NCI-H748 (cell line): ENCODE data around the gene ECSIT.
"Not testable (repeated sequence)": the region's sequence is repeated elsewhere in the genome, so short reads cannot be mapped to it uniquely, and the experiment has no call there.

ENCODE experiments used
- DNase-seq: peaks from one replicate; lab custom pipeline; 2025; ENCODE audit not compliant: unreplicated experiment; lab: John Stamatoyannopoulos, UW

ECSIT gene, protein sequence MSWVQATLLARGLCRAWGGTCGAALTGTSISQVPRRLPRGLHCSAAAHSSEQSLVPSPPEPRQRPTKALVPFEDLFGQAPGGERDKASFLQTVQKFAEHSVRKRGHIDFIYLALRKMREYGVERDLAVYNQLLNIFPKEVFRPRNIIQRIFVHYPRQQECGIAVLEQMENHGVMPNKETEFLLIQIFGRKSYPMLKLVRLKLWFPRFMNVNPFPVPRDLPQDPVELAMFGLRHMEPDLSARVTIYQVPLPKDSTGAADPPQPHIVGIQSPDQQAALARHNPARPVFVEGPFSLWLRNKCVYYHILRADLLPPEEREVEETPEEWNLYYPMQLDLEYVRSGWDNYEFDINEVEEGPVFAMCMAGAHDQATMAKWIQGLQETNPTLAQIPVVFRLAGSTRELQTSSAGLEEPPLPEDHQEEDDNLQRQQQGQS

DNA sequence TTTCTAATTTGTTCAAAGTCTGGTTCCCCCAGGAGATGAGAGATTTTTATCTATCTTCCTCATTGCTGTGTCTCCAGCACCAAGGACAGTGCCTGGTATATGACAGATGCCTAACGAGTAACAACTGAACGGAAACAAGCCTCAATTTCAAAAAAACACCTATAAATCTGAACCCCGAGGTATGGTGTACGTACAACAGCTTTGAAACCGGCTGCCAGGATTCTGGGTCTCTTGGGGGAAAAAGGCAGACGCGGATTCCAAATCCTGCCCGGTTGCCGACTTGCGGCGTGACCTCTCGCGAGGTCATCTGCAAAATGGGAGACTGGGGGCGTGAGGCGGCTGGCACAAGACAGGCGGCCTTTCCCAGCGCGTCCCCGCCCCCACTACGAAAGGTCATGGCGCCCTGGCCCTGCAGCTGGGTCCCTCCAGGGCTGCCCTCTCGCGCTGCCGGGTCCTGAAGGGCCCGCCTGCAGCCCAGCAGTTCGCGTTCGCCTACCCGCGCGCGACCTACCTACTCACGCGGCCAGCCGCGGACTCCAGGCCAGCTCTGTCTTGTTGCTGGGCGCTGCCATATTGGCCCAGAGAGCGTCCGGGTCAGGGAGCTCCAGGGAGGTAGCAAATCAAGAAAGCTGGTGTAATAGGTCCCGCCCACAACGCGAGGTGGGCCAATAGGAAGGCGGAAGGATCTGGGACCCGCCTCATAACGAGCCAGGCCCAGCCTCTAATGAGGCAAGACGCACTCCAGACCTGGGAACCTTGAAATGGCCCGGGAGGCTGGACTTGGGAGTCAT lies at the start of gene ECSIT:
Gene ECSIT (minus strand): TSS at position 584 of the 791 bp plus-strand sequence. CDS start 9,964 bp downstream, outside the sequence.
- DNase-seq, result peak; percentile 94

DNA sequence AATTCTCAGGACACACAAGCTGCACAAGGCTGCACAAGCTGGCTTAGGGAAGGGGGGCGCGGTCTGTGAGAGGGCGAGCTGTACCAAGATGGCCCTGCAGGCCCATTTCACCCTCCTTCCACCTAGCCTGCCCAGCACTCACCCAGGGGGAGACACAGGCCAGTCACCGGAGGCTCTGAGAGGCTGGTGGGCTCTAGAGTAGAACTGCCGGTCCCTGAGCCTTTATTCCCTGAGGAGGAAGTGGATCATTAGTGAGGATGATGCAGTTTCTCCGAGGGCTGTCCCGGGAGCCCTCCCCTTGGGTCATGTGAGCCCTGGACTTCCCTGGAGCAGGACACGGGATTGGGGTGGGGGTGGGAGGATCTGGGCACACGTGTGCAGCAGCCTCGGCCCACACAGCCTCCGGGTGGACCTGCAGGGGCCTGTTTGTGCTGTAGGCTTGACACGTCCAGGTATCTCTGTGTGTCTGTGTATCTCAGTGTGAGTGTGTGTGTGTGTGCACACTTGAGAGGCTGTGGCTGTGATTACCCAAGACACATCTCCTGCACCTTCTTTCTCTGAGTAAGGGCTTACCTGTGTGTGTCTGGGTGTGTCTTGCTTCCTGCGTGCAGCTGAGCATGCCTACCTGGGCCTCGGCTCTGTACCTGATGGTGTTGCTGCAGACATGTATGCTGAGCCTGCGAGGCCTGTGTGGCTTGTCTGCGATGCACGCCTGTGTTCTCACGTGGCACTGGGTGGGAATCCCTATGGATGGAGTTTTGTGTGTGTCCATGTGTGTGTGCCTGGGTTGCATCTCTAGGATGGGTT lies 48.7 kb upstream of the ECSIT start, which contains the start of gene ACP5:
Gene ACP5 (minus strand): TSS at position 195 of the 807 bp plus-strand sequence. CDS start 328 bp downstream, outside the sequence.
- no peak for DNase-seq

DNA sequence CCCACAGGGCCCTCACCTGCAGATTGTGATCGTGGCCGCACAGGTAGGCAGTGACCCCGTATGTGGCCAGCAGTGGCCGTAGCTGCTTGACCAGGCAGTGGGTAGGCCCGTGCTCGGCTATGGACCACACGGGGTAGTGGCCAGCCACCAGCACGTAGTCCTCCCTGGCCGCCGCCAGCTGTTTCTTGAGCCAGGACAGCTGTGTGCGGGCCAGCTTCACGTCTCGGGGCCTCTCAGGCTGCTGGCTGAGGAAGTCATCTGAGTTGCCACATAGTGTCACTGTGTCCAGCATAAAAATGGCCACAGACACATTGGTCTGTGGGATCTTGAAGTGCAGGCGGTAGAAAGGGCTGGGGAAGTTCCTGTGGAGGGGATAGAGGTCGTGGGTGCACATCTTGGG lies 47.3 kb upstream of the ECSIT start:
- no peak for DNase-seq

DNA sequence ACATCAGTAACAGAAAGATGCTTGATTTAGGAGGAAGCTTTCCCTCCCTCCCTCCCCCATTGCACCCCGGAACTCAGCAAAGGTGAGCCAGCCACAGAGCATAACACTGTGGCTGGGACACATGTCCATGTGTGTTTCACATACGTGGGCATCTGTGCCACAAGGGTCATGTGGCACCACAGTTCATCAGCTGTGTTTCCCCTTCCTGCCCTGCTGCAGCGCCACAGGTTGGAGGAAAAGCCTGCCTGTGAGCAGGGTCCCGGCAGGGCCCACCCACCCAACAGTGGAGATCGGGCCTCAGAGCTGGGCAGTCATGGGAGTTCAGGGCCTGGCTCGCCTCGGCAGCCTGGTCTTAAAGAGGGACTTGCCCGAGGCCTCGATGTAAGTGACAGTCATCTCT lies 45.8 kb upstream of the ECSIT start:
- no peak for DNase-seq

DNA sequence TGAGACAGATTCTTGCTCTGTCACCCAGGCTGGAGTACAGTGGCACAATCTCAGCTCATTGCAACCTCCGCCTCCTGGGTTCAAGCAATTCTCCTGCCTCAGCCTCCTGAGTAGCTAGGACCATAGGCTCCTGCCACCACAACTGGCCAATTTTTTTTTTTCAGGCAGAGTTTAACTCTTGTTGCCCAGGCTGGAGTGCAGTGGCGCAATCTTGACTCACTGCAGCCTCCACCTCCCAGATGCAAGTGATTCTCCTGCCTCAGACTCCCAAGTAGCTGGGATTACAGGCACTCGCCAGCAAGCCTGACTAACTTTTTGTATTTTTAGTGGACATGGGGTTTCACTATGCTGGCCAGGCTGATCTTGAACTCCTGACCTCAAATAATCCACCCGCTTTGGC lies 44.8 kb upstream of the ECSIT start:
- not testable (repeated sequence) for DNase-seq

DNA sequence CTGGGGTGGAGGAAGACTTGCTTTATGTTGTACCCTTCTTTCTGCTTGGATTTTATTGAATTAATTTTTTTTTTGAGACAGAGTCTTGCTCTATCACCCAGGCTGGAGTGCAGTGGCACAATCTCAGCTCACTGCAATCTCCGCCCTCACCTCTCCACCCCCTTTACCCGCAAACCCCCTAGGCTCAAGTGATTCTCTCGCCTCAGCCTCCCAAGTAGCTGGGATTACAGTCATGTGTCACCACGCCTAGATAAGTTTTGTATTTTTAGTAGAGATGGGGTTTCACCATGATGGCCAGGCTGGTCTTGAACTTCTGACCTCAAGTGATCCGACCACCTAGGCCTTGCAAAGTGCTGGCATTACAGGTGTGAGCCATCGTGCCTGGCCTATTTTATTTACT lies 44.4 kb upstream of the ECSIT start:
- DNase-seq, result not testable (repeated sequence)

DNA sequence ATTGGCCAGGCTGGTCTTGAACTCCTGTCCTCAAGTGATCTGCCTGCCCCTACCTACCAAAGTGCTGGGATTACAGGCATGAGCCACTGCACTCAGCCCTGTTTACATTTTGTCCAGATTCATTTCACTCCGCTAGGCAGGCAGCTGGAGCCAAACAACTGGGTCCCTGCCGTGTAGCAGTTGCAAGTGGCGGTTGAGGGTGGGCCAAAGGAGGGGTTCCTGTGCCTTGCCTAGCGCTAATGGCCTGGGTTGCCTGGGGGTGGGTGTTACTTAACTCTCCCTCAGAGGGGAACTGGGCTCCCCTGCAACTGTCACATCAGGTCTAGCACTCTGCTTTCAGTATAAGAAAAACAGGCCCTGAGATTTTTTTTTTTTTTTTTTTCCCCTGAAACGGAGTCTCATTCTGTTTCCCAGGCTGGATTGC lies 41.1 kb upstream of the ECSIT start:
- DNase-seq, result peak; percentile 17

DNA sequence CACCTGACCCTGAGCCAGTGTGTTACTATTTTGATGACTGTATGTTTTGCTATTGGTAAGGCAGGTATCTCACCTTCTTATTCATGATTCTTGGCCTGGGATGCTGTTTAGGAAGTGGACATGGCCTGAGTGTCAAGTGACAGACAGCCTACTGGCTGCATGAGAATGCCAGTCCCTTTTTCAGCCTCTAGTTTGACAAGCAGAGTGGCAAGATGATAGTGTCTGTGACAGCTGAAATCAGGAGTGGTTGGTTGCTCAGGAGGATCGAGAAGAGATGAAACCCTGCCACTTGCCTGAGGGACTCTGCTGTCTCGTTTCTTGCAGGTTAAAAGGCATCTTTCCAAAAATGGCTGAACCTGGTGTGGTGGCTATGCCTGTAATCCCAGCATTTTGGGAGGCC lies 37.2 kb upstream of the ECSIT start:
- DNase-seq, result no peak

DNA sequence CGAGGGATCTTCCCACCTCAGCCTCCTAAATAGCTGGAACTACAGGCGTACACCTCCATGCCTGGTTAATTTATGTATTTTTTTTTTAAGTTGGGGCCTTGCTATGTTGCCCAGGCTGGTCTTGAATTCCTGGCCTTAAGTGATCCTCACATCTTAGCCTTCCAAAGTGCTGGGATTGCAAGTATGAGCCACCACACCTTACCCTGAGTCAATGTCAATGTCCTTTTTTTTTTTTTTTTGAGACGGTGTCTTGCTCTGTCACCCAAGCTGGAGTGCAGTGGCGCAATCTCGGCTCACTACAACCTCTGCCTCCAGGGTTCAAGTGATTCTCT lies 36.7 kb upstream of the ECSIT start:
- not testable (repeated sequence) for DNase-seq

DNA sequence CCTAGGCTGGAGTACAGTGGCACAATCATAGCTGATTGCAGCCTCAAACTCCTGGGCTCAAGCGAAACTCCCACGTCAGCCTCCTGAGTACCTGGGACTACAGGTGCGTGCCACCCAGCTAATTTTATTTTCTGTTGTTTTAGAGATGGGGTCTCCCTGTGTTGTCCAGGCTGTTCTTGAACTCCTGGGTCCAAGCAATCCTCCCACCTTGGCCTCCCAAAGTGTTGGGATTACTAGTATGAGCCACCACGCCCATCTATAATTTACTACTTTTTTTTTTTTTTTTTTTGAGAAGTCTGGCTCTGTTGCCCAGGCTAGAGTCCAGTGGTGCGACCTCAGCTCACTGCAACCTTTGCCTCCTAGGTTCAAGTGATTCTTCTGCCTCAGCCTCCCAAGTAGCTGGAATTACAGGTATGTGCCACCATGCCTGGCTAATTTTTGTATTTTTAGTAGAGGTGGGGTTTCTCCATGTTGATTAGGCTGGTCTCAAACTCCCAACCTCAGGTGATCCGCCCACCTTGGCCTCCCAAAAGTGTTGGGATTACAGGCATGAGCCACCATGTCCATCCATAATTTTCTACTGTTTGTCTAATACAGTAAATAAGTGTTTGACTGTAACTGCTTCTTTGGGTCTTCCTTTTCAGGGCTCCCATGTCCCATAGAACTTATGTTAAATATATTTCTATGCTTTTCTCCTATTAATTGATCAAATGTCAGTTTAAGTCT lies 35.3 kb upstream of the ECSIT start:
- not testable (repeated sequence) for DNase-seq

DNA sequence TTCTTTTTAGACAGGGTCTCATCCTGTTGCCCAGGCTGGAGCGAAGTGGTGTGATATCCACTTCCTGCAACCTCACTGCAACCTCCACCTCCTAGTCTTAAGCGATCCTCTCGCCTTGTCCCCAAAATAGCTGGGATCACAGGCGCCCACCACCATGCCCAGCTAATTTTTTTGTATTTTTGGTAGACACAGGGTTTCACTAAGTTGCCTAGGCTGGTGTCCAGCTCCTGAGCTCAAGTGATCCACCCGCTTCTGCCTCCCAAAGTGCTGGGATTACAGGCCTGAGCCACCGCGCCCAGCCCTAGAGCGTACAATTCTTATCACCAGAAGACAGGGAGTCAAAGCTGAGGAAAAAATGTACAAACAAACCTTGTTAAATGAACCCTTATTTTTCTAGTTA lies 34.6 kb upstream of the ECSIT start:
- DNase-seq, result no peak

DNA sequence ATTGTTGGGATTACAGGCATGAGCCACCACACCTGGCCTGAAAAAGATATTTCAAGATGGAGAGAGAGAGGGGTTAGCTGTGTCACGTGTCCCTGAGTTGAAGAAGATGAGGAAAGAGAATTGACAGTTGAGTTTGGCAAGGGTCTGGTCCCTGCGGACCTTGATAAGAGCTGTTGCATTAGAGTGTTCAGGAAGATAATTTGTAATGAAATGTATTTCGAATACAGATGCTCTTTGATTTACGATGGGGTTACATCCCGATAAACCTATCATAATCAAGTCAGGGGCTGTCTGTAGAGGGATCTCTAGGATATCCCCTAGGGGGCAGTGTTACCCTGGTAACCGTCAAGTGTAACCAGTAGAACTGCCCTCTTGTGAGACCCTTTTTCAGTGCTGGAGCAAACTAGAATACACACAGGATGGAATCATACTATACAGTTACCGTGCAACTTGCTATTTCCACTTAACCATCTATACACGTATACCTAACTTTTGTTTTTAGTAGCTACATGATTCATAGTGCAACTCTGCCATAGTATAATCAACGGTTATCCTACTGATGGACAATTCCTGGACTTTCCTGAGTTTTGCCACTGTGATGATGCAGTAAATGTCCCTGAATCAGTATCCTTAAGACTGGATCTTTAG lies 31.6 kb upstream of the ECSIT start:
- DNase-seq, result peak; percentile 77

DNA sequence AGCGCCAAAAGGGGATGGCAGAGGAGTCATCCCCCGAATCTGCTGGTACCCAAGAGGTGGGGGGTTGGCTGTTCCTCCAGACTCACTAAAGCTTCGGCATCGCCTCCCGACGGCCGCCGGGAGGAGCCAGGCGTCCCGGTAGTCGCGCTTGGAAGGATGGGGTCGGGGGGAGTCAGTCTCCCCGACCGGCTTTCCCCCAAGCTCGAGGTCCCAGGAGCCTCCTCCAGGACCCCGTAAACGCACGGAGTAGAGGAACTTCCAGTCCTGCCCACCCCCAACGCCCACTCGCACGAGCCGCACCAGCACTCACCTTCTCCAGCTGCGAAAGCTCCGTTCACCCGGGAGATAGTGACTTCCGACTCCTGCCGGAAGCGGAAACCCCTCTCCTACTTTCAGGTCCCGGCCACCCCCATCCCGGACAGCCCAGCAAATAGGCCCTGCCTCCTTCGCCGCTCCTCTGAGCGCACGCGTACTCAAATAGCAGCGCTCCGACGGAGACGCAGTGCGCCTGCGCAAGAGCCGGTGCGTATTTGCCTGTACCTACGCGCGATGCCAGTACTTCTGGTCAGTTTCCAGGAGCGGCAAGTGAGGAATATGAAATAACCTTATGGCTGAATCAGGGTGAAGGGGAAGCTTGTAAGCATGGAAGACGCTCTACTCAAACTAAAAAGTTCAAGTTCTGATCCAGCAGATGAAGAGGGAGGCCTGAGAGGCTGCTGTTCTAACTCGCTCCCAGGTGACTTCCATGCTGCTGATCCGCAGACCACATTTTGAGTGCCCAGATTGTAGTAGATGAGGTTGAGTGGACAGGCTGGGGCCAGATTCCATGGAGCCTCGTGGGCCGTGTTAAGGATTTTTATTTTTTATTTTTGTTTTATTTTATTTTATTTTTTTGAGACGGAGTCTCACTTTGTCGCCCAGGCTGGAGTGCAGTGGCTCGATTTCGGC lies 30.2 kb upstream of the ECSIT start, which contains the start of gene ELOF1:
Gene ELOF1 (minus strand): TSS at position 350 of the 948 bp plus-strand sequence. CDS start 4,883 bp downstream, outside the sequence.
- DNase-seq, result peak; percentile 96

DNA sequence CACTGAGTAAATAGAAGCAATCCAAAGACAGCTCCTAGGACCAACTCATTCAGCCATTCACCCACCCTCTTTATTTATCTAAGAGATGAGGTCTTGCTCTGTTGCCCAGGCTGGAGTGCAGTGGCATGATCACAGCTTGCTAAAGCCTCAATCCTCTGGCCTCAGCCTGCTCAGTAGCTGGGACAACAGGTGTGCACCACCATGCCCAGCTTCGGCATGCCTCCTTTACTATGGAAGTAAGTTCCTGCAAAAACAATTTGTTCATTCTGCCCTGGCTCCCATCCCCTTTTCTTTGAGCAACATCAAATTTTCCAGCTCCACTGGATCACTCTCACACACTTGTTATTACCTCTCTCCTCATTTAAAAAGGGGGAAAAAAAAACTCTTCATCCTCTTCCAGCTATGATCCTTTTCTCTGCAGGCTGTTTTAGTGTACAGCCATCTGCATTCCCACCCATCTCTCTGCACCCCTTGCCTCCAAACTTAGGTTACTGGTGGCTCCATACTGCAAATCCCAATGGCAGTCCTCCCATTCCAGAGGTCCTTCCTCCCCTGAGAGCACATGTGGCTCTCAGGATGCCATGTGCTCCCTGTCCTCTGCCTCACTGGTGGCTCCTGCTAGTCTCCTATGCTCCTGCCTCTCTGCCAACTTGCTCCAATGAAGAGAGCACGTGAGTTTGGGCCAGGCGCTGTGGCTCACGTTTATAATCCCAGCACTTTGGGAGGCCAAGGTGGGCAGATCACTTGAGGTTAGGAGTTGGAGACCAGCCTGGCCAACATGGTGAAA lies 27.9 kb upstream of the ECSIT start:
- DNase-seq, result no peak

DNA sequence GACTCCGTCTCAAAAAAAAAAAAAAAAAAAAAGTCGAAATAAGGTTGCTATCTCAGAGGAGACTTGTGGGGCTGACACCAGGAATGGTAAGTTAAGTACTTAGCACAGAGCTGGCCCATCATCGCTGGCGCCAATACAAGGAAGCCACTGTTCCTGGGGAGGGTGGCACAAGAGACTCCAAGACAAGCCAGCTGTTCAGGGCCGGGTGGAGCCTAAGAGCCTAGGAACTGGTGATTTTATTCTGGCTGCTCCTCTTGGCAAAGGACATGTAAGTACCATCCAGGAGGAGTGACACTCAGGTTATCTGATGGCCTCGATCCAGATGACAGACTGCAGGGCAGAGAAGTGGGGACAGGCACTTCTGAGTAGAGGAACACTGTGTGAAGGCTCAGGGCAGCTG lies 26.3 kb upstream of the ECSIT start:
- no peak for DNase-seq

DNA sequence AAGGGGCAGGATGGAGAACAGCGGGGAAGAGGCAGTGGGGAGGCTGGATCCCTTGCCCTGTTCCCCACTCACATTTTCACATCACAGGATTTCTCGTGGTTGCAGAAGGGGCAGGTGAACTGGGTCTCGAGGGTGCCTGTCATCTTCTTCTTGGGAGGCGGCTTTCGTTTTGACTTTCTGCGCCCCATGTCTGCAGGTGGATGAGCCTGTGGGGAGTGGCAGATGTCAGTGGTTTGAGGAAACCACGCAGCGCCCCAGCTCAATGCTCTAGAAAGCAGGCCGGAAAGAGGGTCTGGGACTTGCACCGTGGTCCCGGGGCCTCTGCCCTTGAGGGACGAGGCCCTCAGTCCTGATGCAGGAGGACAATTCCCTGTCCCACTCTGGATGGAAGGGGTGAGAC lies 25.2 kb upstream of the ECSIT start:
- DNase-seq, result no peak

DNA sequence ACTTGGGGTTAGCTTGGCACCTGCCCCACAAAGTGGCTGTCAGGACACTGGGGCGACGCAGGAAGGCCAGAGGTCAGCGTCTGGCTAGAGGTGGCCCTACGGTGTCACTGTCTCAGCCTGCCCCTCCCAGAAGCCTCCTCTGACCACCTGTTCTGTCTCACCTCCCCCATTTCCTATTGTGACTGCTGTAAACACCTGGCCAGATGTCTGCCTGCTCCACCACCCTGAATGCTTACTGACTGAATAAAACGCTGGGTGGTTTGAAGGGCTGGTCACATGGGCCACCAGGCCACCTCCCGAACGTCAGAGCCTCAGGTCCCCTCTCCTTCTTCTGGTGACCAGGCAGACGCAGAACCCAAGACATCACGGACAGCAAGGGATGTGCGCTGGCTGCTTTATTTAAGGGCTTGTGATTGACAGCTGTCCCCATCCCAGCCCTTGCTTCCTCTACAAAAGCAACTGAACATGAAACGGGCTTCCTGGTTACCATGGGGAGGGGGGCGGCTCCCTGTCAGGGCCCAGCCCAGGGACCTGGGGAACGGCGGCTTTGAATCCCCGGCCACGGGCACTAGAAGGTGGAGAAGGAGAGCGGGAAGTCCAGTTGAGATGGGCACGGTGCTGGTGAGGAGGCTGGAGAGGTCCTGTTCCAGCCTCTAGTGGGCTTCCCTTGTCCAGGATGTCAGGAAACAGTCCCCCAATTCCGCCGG lies 23.9 kb upstream of the ECSIT start:
- no peak for DNase-seq
